Activated CD4-positive, alpha-beta T cell treated with anti-CD3 and anti-CD28 coated beads for 48 hours (primary cell): ENCODE results near the gene PLXNC1.

Experiments
- DNase-seq: peaks from one replicate; pipeline ENCODE4 v3.0.0-alpha.2; 2020

PLXNC1 gene

GRCh38 chr12:94135896-94136295 is 12.5 kb upstream of the PLXNC1 start:
- no peak for DNase-seq

GRCh38 chr12:94139816-94140215 is 8.6 kb upstream of the PLXNC1 start:
- no peak for DNase-seq

GRCh38 chr12:94140556-94140955 is 7.8 kb upstream of the PLXNC1 start:
- peak; percentile 75 for DNase-seq

GRCh38 chr12:94141004-94141764 is 7.2 kb upstream of the PLXNC1 start:
- no peak for DNase-seq

- no peak for DNase-seq
Observed at GRCh38 chr12:94141892-94142291, 6.5 kb upstream of the PLXNC1 start.

GRCh38 chr12:94143438-94143837 is 4.9 kb upstream of the PLXNC1 start:
- DNase-seq, result no peak

- no peak for DNase-seq
Observed at GRCh38 chr12:94143951-94144350, 4.4 kb upstream of the PLXNC1 start.

- DNase-seq, result no peak
Observed at GRCh38 chr12:94144781-94145180, 3.6 kb upstream of the PLXNC1 start.

GRCh38 chr12:94145191-94145983 is 3.0 kb upstream of the PLXNC1 start:
- no peak for DNase-seq

- no peak for DNase-seq
Observed at GRCh38 chr12:94146166-94146936, 2.0 kb upstream of the PLXNC1 start.

GRCh38 chr12:94147387-94147990 is 888 bp upstream of the PLXNC1 start:
- DNase-seq, result no peak

GRCh38 chr12:94148739-94149118 is 352 bp downstream of the PLXNC1 start:
- no peak for DNase-seq

- DNase-seq, result peak; percentile 46
Observed at GRCh38 chr12:94149119-94149780, 873 bp downstream of the PLXNC1 start.

GRCh38 chr12:94149781-94150239 is 1.4 kb downstream of the PLXNC1 start:
- DNase-seq, result peak; percentile 38

GRCh38 chr12:94150240-94151121 is 2.1 kb downstream of the PLXNC1 start:
- peak; percentile 49 for DNase-seq

- DNase-seq, result no peak
Observed at GRCh38 chr12:94151582-94151981, 3.2 kb downstream of the PLXNC1 start.

- no peak for DNase-seq
Observed at GRCh38 chr12:94152292-94153078, 4.1 kb downstream of the PLXNC1 start.

GRCh38 chr12:94157181-94157580 is 8.8 kb downstream of the PLXNC1 start:
- DNase-seq, result no peak

GRCh38 chr12:94157981-94158411 is 9.6 kb downstream of the PLXNC1 start:
- DNase-seq, result no peak

GRCh38 chr12:94158666-94159065 is 10.3 kb downstream of the PLXNC1 start:
- DNase-seq, result no peak
